GM23248 (cell line): ENCODE results near the gene USP53.

ENCODE experiments used
- EZH2 ChIP-seq: fragments of 200-600 bp; sonication (generic); IDR thresholded peaks from 2 replicates; pipeline ENCODE4 v1.6.1; 2018; ENCODE audit warnings: antibody characterized with exemption, mild to moderate bottlenecking; ENCODE audit not compliant: insufficient read depth, poor library complexity, severe bottlenecking
- EZH2phosphoT487 ChIP-seq: fragments of 200-600 bp; sonication (generic); IDR thresholded peaks from 2 replicates; pipeline ENCODE4 v1.6.1; 2018; ENCODE audit warnings: antibody characterized with exemption, moderate library complexity, mild to moderate bottlenecking, low read depth; ENCODE audit not compliant: insufficient read depth

GRCh38 chr4:119302073-119302832 is 89.7 kb downstream of the USP53 start:
- no peak for TF ChIP-seq EZH2
- TF ChIP-seq EZH2phosphoT487 = no peak
